Left cardiac atrium (tissue), 4 donors: ENCODE measurements around the gene CNTD1. TPM values are rescaled to one million over a fixed set of nuclear protein-coding genes. Genes with fewer than 3 reads are reported as not detected.
A peak's percentile ranks its signal among the peaks of the same experiment; 100 is the strongest.
"Not testable (repeated sequence)": the region's sequence is repeated elsewhere in the genome, so short reads cannot be mapped to it uniquely, and the experiment has no call there.

Source experiments
- ATAC-seq, 2 donors: fragments of 200-7000 bp; cut with Tn5 transposase; one replicate each; pipeline ENCODE4 v1.9.1; 2020; ENCODE audit warnings: mild to moderate bottlenecking in 2 of 2, moderate library complexity in 2 of 2
- DNase-seq: peaks from one replicate; pipeline ENCODE4 v3.0.0-alpha.2; 2020
- intact Hi-C, 2 donors: fragments of 100-400 bp; cut with DNase I; formaldehyde crosslinking; loops; one replicate each; pipeline versions ENCODE4 v1.14.1 to v1.15.1; 2022 to 2023
- long read RNA-seq: library from polyadenylated mRNA; unstranded; transcript quantifications from one replicate; pipeline ENCODE4 v2.0.0, GENCODE V29; 2021
- total RNA-seq, 2 donors: library from RNA; stranded (reverse); fragmentation: NEBNext Ultra II Directional; extraction: Animal tissue kit (Norgen Biotek cat#: 25700); gene quantifications; one replicate each; pipeline ENCODE4 v1.2.1, GENCODE V29; 2021
- donor health status: DM: no; HTN: yes; CAD: no.
- donor health status: DM: no; HTN: yes; CAD: no; lungs with severe emphysema.
- donor health status: DM: yes; HTN: yes; CAD: no.
- donor health status: Dilated cardiomyopathy.

Gene CNTD1, protein sequence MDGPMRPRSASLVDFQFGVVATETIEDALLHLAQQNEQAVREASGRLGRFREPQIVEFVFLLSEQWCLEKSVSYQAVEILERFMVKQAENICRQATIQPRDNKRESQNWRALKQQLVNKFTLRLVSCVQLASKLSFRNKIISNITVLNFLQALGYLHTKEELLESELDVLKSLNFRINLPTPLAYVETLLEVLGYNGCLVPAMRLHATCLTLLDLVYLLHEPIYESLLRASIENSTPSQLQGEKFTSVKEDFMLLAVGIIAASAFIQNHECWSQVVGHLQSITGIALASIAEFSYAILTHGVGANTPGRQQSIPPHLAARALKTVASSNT
- total RNA-seq: under 1 TPM in 1 of 2 donors, not detected in 1; 0.44 TPM
- long read RNA-seq, partial matches to known transcripts: 0 of 1 reads
- long read RNA-seq, other reads (novel, unspliced or antisense): 1 of 1 reads

GRCh38 chr17:42798383-42799380 is at the start of gene CNTD1, which contains the start of gene COA3:
Gene CNTD1, plus strand, starts transcription at chr17:42798861. Its CDS starts 207 bp downstream, at chr17:42799068.
Gene COA3, minus strand, starts transcription at chr17:42798704. Its CDS starts 23 bp downstream, at chr17:42798681.
- intact Hi-C loops: no loop called here
- ATAC-seq (peak; percentile 98 to 99), DNase-seq (peak; percentile 92)

- intact Hi-C loops: no loop called here
Measured at GRCh38 chr17:42748908-42749798, 49.5 kb upstream of the CNTD1 start.

GRCh38 chr17:42750739-42751344 is 47.8 kb upstream of the CNTD1 start:
- DNase-seq (no peak), ATAC-seq (peak; percentile 20 to 51)
- intact Hi-C loops: no loop called here

More at GRCh38 chr17:42748908-42749798, 49.5 kb upstream of the CNTD1 start:
- DNase-seq: no peak
- ATAC-seq: no peak

GRCh38 chr17:42751628-42752027 is 47.0 kb upstream of the CNTD1 start:
- no peak for ATAC-seq
- intact Hi-C loops: no loop called here
- DNase-seq: no peak

GRCh38 chr17:42754782-42755181 is 43.9 kb upstream of the CNTD1 start:
- intact Hi-C loops: no loop called here
- ATAC-seq (peak; percentile 35 to 75), DNase-seq (peak; percentile 61)

GRCh38 chr17:42759982-42760651 is 38.5 kb upstream of the CNTD1 start:
- ATAC-seq: peak in 1 of 2 donors; percentile 3
- intact Hi-C loops: loop anchor here (5.0 kb wide), 2 partner anchors 38 to 183 kb away; partner anchors contain the start of gene PSMC3IP (in 1 of the 2)
- DNase-seq: no peak

DNA sequence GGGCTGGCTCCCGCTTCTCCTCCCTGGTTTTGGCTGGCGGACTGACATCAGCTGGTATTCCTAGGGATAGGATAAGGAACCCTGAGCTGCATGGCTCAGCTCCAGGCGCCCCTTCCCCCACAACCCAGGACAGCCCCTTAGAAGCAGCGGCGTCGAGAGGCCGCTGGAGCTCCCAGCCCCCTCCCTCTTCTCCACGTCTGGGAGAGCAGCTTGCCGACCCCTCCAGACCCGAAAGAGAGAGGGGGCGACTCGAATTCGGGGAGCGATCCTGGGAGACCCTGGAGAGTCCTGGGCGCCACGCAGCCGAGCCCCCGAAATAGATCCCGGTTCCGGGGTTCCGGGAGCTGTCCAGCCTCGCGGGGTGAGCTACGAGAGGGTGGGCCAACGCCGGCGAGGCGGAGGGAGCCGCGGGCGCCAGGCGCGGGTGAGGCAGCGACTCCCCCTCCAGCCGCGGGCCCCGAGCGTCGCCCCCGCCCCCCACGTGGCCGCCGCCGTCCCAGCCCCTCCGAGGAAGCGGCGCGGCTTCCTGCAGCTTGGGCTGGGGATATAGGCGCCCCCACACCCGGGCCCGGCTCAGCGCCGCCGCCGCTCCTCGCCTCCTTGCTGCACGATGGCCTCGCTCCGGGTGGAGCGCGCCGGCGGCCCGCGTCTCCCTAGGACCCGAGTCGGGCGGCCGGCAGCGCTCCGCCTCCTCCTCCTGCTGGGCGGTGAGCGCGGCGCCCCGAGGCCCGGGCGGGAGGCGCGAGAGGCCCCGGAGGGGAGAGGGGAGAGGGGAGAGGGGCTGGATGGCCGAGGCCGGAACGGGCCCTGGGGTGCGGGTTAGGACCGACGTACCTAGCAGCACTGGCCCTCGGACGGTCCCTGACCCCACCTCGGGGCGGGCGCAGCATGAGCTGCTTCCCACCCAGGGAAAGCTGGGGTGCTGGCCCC is 37.7 kb upstream of the CNTD1 start, which contains the start of gene RAMP2:
Gene RAMP2 (plus strand): TSS at position 576 of the 930 bp plus-strand sequence. CDS start 35 bp downstream, at position 611.
- intact Hi-C loops: loop anchor here (5.0 kb wide), 2 partner anchors 39 to 184 kb away; partner anchors contain the start of gene PSMC3IP (in 1 of the 2)
- ATAC-seq (peak; percentile 62 to 71), DNase-seq (peak; percentile 46)

GRCh38 chr17:42761638-42762037 is 37.0 kb upstream of the CNTD1 start:
- ATAC-seq (no peak), DNase-seq (no peak)
- intact Hi-C loops: loop anchor here (2.0 to 5.0 kb wide), 3 partner anchors 39 to 184 kb away; partner anchors contain the start of gene PSMC3IP (in 1 of the 2)

GRCh38 chr17:42766124-42766523 is 32.5 kb upstream of the CNTD1 start:
- intact Hi-C loops: no loop called here
- no peak for ATAC-seq
- DNase-seq: no peak

DNA sequence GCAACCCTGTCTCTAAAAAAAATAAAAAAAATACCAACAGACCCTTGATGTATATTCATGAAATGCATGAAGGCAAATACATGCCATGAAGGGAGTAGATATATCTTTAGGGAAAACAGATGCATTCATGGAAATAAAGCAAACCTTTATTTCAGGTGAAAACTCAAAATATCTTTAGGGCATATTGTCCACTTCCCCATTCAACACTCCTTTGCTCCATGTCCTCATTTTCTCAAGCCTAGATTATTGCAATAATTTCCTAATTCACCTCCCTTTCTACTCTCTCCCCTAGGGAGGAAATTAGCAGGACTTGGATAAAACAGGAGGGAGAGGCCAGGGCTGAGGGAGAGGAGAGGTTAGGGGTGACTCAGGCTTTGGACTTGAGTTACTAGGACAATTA is 31.1 kb upstream of the CNTD1 start:
- ATAC-seq (no peak), DNase-seq (no peak)
- intact Hi-C loops: no loop called here

- intact Hi-C loops, DNase-seq, ATAC-seq: not testable (repeated sequence)
Measured at GRCh38 chr17:42768006-42768405, 30.7 kb upstream of the CNTD1 start.

DNA sequence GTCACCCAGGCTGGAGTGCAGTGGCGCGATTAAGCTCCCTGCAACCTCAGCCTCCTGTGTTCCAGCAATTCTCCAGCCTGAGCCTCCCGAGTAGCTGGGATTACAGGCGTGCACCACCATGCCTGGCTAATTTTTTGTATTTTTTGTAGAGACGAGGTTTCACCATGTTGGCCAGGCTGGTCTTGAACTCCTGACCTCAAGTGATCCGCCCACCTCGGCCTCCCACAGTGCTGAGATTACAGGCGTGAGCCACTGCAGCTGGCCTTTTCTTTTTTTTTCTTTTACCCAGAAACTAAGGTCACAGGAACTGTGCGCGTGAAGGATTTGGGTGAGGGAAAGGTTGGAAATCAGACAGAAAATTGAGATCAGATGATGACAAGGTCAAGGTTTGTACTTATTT is 28.7 kb upstream of the CNTD1 start:
- ATAC-seq, intact Hi-C loops, DNase-seq: not testable (repeated sequence)

- ATAC-seq (no peak), DNase-seq (no peak)
- intact Hi-C loops: no loop called here
Measured at GRCh38 chr17:42772945-42773289, 25.7 kb upstream of the CNTD1 start.

DNA sequence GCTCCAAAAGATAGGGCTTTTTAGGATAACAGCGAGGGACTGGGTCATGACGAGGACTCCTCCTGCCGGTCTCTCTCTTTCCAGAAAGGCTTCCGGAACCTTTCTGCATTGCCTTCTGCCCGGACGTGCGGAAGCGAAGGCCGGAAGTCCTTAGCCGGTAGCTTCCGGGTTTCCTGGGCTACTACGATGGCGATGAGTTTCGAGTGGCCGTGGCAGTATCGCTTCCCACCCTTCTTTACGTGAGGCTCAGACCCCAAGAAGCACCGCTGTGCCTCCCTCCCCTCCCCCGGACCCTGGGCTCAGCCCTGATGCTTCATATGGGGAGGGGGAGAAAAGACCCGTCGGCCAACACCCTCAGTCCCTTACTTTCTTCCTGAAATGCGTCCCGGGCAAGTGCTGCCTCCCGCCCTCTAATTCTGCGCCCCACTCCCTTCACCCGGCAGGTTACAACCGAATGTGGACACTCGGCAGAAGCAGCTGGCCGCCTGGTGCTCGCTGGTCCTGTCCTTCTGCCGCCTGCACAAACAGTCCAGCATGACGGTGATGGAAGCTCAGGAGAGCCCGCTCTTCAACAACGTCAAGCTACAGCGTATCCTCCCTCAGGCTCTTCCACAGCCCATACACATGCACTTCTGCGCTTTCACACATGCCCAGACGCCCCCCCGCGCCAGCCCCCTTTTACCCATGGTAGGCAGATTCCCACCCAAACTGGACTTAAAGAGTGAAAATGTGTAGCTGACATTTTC is 25.2 kb upstream of the CNTD1 start, which contains the start of gene VPS25:
Gene VPS25 (plus strand): TSS at position 160 of the 746 bp plus-strand sequence. CDS start 27 bp downstream, at position 187.
- ATAC-seq (peak; percentile 96 to 98), DNase-seq (peak; percentile 79)
- intact Hi-C loops: no loop called here

- DNase-seq (no peak), ATAC-seq (no peak)
- intact Hi-C loops: no loop called here
Measured at GRCh38 chr17:42774066-42774745, 24.5 kb upstream of the CNTD1 start.
